Activated CD4-positive, alpha-beta memory T cell treated with anti-CD3 and anti-CD28 coated beads for 36 hours (primary cell): ENCODE measurements around the gene SLC41A2. TPM values are rescaled to one million over a fixed set of nuclear protein-coding genes. Genes with fewer than 3 reads are reported as not detected.
A peak's percentile ranks its signal among the peaks of the same experiment; 100 is the strongest.
"Not testable (repeated sequence)": the region's sequence is repeated elsewhere in the genome, so short reads cannot be mapped to it uniquely, and the experiment has no call there.

Source experiments
- CTCF ChIA-PET: fragments of 350-600 bp; sonication (Branson Sonifier 250); formaldehyde crosslinking; loops from one replicate; lab custom pipeline; 2021; ENCODE audit warnings: antibody characterized with exemption, inconsistent platforms; lab: Charles Lee
- POLR2A ChIA-PET: fragments of 350-600 bp; sonication (Branson Sonifier 250); formaldehyde crosslinking; loops from one replicate; lab custom pipeline; 2021; ENCODE audit warnings: antibody characterized with exemption; lab: Charles Lee
- DNase-seq: peaks from one replicate; pipeline ENCODE4 v3.0.0-alpha.2; 2020
- H3K27ac Mint-ChIP-seq: one replicate; pipeline ENCODE4 v1.8.0; 2021; ENCODE audit warnings: mixed read lengths
- H3K27me3 Mint-ChIP-seq: one replicate; pipeline ENCODE4 v1.8.0; 2021; ENCODE audit warnings: mixed read lengths
- H3K36me3 Mint-ChIP-seq: one replicate; pipeline ENCODE4 v1.8.0; 2021; ENCODE audit warnings: mixed read lengths
- H3K4me1 Mint-ChIP-seq: one replicate; pipeline ENCODE4 v1.8.0; 2021; ENCODE audit warnings: low read depth, mixed read lengths
- H3K4me3 Mint-ChIP-seq: one replicate; pipeline ENCODE4 v1.8.0; 2021; ENCODE audit warnings: mild to moderate bottlenecking, mixed read lengths
- H3K9me3 Mint-ChIP-seq: one replicate; pipeline ENCODE4 v1.8.0; 2021; ENCODE audit warnings: mixed read lengths
- intact Hi-C: fragments of 100-400 bp; cut with micrococcal nuclease; formaldehyde crosslinking; loops from one replicate; pipeline ENCODE4 v1.15.1; 2023
- total RNA-seq, 2 experiments: library from RNA; stranded (reverse); gene quantifications; one replicate each; pipeline ENCODE4 v1.2.3, GENCODE V29; 2021

SLC41A2 gene
- total RNA-seq, 2 experiments from 2014 or later: 7.6 to 7.7 TPM

DNA sequence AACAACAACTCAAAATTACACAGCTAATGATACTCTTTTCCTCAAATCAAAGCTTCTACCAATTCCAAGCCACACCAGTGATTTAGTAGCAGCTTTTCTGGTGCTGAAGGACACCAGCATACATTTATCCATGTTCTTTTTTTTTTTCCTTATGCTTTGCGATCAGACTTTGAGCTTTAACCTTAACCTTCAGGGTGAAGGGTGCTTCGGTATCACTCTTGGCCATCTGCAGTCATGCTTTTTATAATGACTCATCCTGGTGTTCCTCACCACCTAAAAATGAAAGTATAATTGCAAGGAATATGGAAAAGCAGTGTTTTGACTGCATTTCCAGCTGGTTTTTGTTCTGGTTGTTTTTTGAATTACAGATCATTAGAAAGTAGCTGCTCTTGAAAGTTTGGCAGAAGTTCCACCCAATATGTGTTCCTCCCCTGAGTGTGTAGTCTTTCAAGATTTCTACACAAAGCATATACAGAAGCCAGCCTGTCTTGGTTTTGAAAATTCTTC lies 1.3 kb upstream of the SLC41A2 start:
- intact Hi-C loops: loop anchor here (2.0 to 10.0 kb wide), 9 partner anchors 27 to 672 kb away; partner anchors contain the start of genes APPL2, CHST11 and NOPCHAP1
- Mint-ChIP-seq H3K4me1 (peaks cover 25% of the 10 kb centered on the region), H3K4me3 (peak overlapping the region; percentile 86), H3K27ac (no peak overlapping the region), H3K9me3 (no peaks in the 10 kb centered on the region), H3K27me3 (peaks cover 8% of the 10 kb centered on the region), H3K36me3 (no peaks in the 10 kb centered on the region)
- ChIA-PET POLR2A (interaction anchor here (0.7 to 2.4 kb wide), 6 partner anchors 27 to 149 kb away, joined by 3 to 12 read pairs (median 4); partner anchors contain the start of gene NOPCHAP1), CTCF (interaction anchor here (0.6 to 1.5 kb wide), 11 partner anchors 8 to 578 kb away, joined by 3 to 11 read pairs (median 4); partner anchors contain the start of gene CHST11)
- no peak for DNase-seq

DNA sequence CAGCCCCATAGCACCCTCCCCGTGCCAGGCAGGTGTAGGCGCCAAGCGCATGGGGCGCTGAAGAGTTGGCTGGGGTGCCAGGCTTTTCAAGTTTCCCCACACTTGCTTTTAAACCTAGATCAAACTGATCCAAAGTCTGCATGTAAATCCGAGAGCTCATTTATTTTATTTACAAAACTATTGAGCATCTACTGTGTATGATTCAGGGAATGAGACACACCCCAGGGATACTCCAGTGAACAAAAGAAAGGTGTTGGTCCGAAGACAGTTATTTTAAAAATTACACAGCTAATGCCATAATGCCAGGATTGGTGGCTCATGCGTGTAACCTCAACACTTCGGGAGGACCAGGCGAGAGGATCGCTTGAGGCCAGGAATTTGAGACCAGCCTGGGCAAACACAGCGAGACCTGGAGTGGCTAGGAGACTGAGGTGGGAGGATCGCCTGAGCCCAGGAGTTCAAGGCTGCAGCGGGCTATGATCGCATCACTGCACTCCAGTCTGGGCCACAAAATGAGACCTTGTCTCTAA lies 780 bp upstream of the SLC41A2 start:
- DNase-seq: peak; percentile 21
- ChIA-PET CTCF (interaction anchor here (1.0 to 1.7 kb wide), 10 partner anchors 9 to 502 kb away, joined by 3 to 11 read pairs (median 4); partner anchors contain the start of gene CHST11), POLR2A (interaction anchor here (0.7 to 2.4 kb wide), 6 partner anchors 28 to 149 kb away, joined by 3 to 12 read pairs (median 4); partner anchors contain the start of gene NOPCHAP1)
- Mint-ChIP-seq H3K4me1 (peaks cover 25% of the 10 kb centered on the region), H3K27ac (peak overlapping the region; percentile 77), H3K4me3 (peak overlapping the region; percentile 86), H3K27me3 (peaks cover 7% of the 10 kb centered on the region), H3K9me3 (no peaks in the 10 kb centered on the region), H3K36me3 (no peaks in the 10 kb centered on the region)
- intact Hi-C loops: loop anchor here (1.0 to 10.0 kb wide), 11 partner anchors 28 to 672 kb away; partner anchors contain the start of genes APPL2, CHST11, NOPCHAP1 and WASHC4

DNA sequence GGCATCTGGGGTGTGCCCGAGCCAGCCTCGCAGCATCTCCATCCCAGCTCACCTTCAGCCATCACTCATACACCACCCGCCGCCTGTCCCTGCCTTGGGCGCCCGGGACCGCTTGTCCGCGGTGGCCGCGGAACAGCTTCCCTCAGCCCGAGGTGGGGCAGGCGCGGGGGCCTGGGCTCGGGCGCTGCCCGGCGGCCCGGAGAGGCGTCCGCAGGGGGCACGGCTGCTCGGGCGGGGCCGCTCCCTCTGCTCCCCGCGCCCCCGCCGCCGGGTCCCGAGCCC lies 430 bp downstream of the SLC41A2 start:
- Mint-ChIP-seq H3K27me3 (no peaks in the 10 kb centered on the region), H3K4me3 (peak overlapping the region; percentile 76), H3K4me1 (peaks cover 25% of the 10 kb centered on the region), H3K27ac (peak overlapping the region; percentile 43), H3K9me3 (no peaks in the 10 kb centered on the region), H3K36me3 (no peaks in the 10 kb centered on the region)
- ChIA-PET POLR2A (interaction anchor here (0.9 to 2.4 kb wide), 4 partner anchors 14 to 194 kb away, joined by 3 to 12 read pairs (median 4); partner anchors contain the start of gene NOPCHAP1), CTCF (interaction anchor here (0.7 to 1.7 kb wide), 4 partner anchors 27 to 576 kb away, joined by 3 to 5 read pairs (median 4); no protein-coding TSS in a partner anchor)
- intact Hi-C loops: loop anchor here (1.0 to 10.0 kb wide), 8 partner anchors 27 to 670 kb away; partner anchors contain the start of genes APPL2 and CHST11
- peak; percentile 55 for DNase-seq

- peak overlapping the region; percentile 43 for H3K27ac Mint-ChIP-seq
- POLR2A ChIA-PET: interaction anchor here (0.9 to 2.4 kb wide), 3 partner anchors 13 to 194 kb away, joined by 3 to 12 read pairs (median 3); partner anchors contain the start of gene NOPCHAP1
- H3K4me1 Mint-ChIP-seq: peaks cover 25% of the 10 kb centered on the region
- DNase-seq: no peak
- H3K4me3 Mint-ChIP-seq: peak overlapping the region; percentile 76
- CTCF ChIA-PET: interaction anchor here (0.7 to 1.7 kb wide), 4 partner anchors 27 to 575 kb away, joined by 3 to 5 read pairs (median 4); no protein-coding TSS in a partner anchor
- intact Hi-C loops: loop anchor here (1.0 to 10.0 kb wide), 8 partner anchors 27 to 670 kb away; partner anchors contain the start of genes APPL2 and CHST11
- no peaks in the 10 kb centered on the region for H3K9me3 Mint-ChIP-seq
- no peaks in the 10 kb centered on the region for H3K36me3 Mint-ChIP-seq
- H3K27me3 Mint-ChIP-seq: no peaks in the 10 kb centered on the region
These were observed 996 bp downstream of the SLC41A2 start for GRCh38 chr12:104956870-104957718.

DNA sequence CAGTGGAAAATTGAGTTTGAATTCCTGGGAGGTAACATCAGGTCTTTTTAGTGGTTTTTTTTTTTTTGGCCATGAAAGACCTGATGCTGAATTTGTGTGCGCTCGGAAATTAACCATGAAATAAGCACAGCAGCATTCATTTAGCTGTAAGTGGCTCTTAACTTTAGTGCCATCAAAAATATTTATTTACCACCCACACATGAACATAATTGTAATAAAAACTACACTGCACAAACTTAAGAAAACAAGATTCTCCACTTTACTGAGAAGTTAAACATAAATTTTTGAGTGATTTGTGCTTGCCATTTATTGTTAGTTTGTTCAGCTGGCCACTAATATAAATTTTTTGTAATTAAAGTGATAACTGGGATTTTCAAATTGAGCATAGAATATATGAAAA lies 2.4 kb downstream of the SLC41A2 start:
- POLR2A ChIA-PET: no interaction called here

GRCh38 chr12:104953323-104953722 lies 4.8 kb downstream of the SLC41A2 start:
- H3K4me1 Mint-ChIP-seq: peaks cover 7% of the 10 kb centered on the region
- no peak for DNase-seq
- no peaks in the 10 kb centered on the region for H3K36me3 Mint-ChIP-seq
- H3K27ac Mint-ChIP-seq: no peak overlapping the region
- intact Hi-C loops: loop anchor here (10.0 kb wide), 2 partner anchors 189 to 281 kb away; partner anchors contain the start of gene APPL2
- no peaks in the 10 kb centered on the region for H3K27me3 Mint-ChIP-seq
- no peak overlapping the region for H3K4me3 Mint-ChIP-seq
- no peaks in the 10 kb centered on the region for H3K9me3 Mint-ChIP-seq
- ChIA-PET CTCF (interaction anchor here (1.3 kb wide), 1 partner anchor 572 kb away, joined by 4 read pairs; no protein-coding TSS in a partner anchor), POLR2A (no interaction called here)

More for the DNA sequence above, 2.4 kb downstream of the SLC41A2 start:
- H3K36me3 Mint-ChIP-seq: no peaks in the 10 kb centered on the region
- no peaks in the 10 kb centered on the region for H3K9me3 Mint-ChIP-seq
- no peak overlapping the region for H3K27ac Mint-ChIP-seq
- CTCF ChIA-PET: interaction anchor here (0.9 kb wide), 1 partner anchor 82 kb away, joined by 4 read pairs; no protein-coding TSS in a partner anchor
- no peak for DNase-seq
- intact Hi-C loops: loop anchor here (5.0 to 10.0 kb wide), 7 partner anchors 97 to 668 kb away; partner anchors contain the start of genes APPL2 and CHST11
- H3K27me3 Mint-ChIP-seq: no peaks in the 10 kb centered on the region
- peaks cover 25% of the 10 kb centered on the region for H3K4me1 Mint-ChIP-seq
- no peak overlapping the region for H3K4me3 Mint-ChIP-seq

GRCh38 chr12:104952816-104953215 lies 5.3 kb downstream of the SLC41A2 start:
- intact Hi-C loops: loop anchor here (10.0 kb wide), 2 partner anchors 188 to 282 kb away; partner anchors contain the start of gene APPL2
- Mint-ChIP-seq H3K9me3 (no peaks in the 10 kb centered on the region), H3K4me1 (peaks cover 7% of the 10 kb centered on the region), H3K27ac (no peak overlapping the region), H3K27me3 (no peaks in the 10 kb centered on the region), H3K36me3 (no peaks in the 10 kb centered on the region), H3K4me3 (no peak overlapping the region)
- POLR2A ChIA-PET: no interaction called here
- CTCF ChIA-PET: no interaction called here
- no peak for DNase-seq

GRCh38 chr12:104951759-104952509 lies 6.2 kb downstream of the SLC41A2 start:
- intact Hi-C loops: loop anchor here (10.0 kb wide), 2 partner anchors 187 to 283 kb away; partner anchors contain the start of gene APPL2
- no peak for DNase-seq
- Mint-ChIP-seq H3K9me3 (no peaks in the 10 kb centered on the region), H3K36me3 (no peaks in the 10 kb centered on the region), H3K4me1 (peaks cover 3% of the 10 kb centered on the region), H3K27ac (no peak overlapping the region), H3K4me3 (no peak overlapping the region), H3K27me3 (no peaks in the 10 kb centered on the region)
- CTCF ChIA-PET: no interaction called here
- POLR2A ChIA-PET: no interaction called here

DNA sequence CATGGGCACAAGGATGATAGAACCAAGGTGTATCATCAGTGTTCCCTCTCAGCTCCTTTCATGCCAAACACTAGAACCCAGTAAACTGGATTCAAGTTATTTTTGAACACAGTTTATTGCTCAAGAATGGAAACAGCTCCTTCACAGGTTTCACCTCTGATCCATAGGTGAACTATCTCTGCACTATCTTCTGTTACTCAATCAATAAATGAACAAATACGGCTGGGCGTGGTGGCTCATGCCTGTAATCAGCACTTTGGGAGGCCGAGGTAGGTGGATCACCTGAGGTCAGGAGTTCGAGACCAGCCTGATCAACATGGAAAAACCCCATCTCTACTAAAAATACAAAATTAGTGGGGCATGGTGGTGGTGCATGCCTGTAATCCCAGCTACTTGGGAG lies 9.4 kb downstream of the SLC41A2 start:
- H3K36me3 Mint-ChIP-seq, H3K27me3 Mint-ChIP-seq, CTCF ChIA-PET, POLR2A ChIA-PET, H3K9me3 Mint-ChIP-seq, H3K4me1 Mint-ChIP-seq, H3K4me3 Mint-ChIP-seq, DNase-seq, H3K27ac Mint-ChIP-seq, intact Hi-C loops: not testable (repeated sequence)

- ChIA-PET CTCF (no interaction called here), POLR2A (interaction anchor here (1.1 kb wide), 1 partner anchor 13 kb away, joined by 3 read pairs; no protein-coding TSS in a partner anchor)
- Mint-ChIP-seq H3K27me3 (no peaks in the 10 kb centered on the region), H3K4me1 (no peaks in the 10 kb centered on the region), H3K27ac (no peak overlapping the region), H3K4me3 (no peak overlapping the region), H3K9me3 (peaks cover 8% of the 10 kb centered on the region), H3K36me3 (peaks cover 2% of the 10 kb centered on the region)
- no peak for DNase-seq
- intact Hi-C loops: no loop called here
These were observed 13.8 kb downstream of the SLC41A2 start for GRCh38 chr12:104944252-104944651.

DNA sequence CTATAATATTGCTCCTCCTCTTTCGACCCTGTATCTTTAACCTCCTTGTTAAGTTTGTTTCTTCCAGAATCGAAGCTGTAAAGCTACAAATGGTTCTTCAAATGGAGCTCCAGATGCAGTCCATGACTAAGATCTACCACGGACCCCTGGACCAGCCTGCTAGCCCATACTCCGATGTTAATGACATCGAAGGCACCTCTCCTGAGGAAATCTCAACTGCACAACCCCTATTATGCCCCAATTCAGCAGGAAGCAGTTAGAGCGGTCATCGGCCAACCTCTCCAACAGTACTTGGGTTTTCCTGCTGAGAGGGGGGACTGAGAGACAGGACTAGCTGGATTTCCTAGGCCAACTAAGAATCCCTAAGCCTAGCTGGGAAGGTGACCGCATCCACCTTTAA lies 14.7 kb downstream of the SLC41A2 start:
- H3K27ac Mint-ChIP-seq, H3K36me3 Mint-ChIP-seq, H3K27me3 Mint-ChIP-seq, DNase-seq, H3K4me1 Mint-ChIP-seq, intact Hi-C loops, H3K9me3 Mint-ChIP-seq, H3K4me3 Mint-ChIP-seq: not testable (repeated sequence)
- ChIA-PET POLR2A (interaction anchor here (1.1 kb wide), 1 partner anchor 14 kb away, joined by 3 read pairs; no protein-coding TSS in a partner anchor), CTCF (interaction anchor here (1.1 kb wide), 1 partner anchor 11 kb away, joined by 3 read pairs; no protein-coding TSS in a partner anchor)
